Fibroblast of lung (primary cell): ENCODE measurements around the gene NUBPL.

Experiments used
- EZH2 ChIP-seq: IDR thresholded peaks from 2 replicates; pipeline ENCODE4 v1.5.1; 2012; ENCODE audit warnings: low read length, control low read depth, mild to moderate bottlenecking; ENCODE audit errors: missing control alignments
- TF ChIP-seq, protein P1 (sequence below), 2 donors: IDR thresholded peaks in 1 of 2; conservative IDR thresholded peaks in 1 of 2; 1 replicate in 1 of 2; 2 replicates in 1 of 2; pipeline ENCODE4 v1.5.1; 2011 to 2012; ENCODE audit warnings: low read length in 2 of 2, control low read depth in 1 of 2, inconsistent platforms in 1 of 2, low read depth in 1 of 2, mild to moderate bottlenecking in 1 of 2

DNA sequence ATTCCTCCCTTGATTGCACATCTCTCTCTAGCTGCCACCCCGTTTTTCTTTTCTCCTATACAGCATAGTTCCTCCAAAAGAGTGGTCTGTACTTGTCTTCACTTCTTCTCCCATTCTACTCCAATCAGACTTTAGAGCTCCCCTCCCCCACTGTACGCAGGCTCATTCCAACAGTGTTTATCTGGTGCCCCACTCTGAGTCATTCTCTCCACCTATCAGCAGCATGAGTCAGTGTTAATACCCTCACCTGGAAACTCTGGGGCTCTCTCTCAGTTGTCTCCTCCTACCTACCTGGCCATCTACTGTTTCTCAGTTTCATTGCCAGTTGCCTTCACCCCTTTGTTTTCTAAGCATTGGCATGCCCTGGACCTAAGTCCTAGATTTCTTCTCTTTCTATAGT is 340.8 kb downstream of the NUBPL start:
- TF ChIP-seq, protein P1, sequence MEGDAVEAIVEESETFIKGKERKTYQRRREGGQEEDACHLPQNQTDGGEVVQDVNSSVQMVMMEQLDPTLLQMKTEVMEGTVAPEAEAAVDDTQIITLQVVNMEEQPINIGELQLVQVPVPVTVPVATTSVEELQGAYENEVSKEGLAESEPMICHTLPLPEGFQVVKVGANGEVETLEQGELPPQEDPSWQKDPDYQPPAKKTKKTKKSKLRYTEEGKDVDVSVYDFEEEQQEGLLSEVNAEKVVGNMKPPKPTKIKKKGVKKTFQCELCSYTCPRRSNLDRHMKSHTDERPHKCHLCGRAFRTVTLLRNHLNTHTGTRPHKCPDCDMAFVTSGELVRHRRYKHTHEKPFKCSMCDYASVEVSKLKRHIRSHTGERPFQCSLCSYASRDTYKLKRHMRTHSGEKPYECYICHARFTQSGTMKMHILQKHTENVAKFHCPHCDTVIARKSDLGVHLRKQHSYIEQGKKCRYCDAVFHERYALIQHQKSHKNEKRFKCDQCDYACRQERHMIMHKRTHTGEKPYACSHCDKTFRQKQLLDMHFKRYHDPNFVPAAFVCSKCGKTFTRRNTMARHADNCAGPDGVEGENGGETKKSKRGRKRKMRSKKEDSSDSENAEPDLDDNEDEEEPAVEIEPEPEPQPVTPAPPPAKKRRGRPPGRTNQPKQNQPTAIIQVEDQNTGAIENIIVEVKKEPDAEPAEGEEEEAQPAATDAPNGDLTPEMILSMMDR (conservative IDR thresholded peaks at IDR 0.05 in 1 of 2, IDR thresholded peaks at IDR 0.05 in 1 of 2; ENCODE audit: low read depth in 1 of 2, low read length in 2 of 2), result no peak
- no peak for TF ChIP-seq EZH2
